Bronchial epithelial cell (primary cell): ENCODE data around the gene MPPE1. TPM values are rescaled to one million over a fixed set of nuclear protein-coding genes. Genes with fewer than 3 reads are reported as not detected.
A peak's percentile ranks its signal among the peaks of the same experiment; 100 is the strongest.

Experiments used
- DNase-seq: peaks from one replicate; pipeline ENCODE4 v3.0.0-alpha.2; 2010; ENCODE audit warnings: low read depth
- FAIRE-seq: peaks from 2 replicates; lab custom pipeline; 2011; peaks lifted over from hg19 to GRCh38; lab: Jason Lieb, UNC
- H3K27me3 ChIP-seq: 2 replicates; pipeline ENCODE4 v1.5.1; 2011; ENCODE audit warnings: low read length; ENCODE audit not compliant: control insufficient read depth, insufficient read depth
- H3K36me3 ChIP-seq: 2 replicates; pipeline ENCODE4 v1.5.1; 2011; ENCODE audit warnings: low read length; ENCODE audit not compliant: control insufficient read depth, insufficient read depth
- H3K4me3 ChIP-seq: 2 replicates; pipeline ENCODE4 v1.5.1; 2011; ENCODE audit warnings: mild to moderate bottlenecking, low read depth, low read length, control low read depth
- CTCF ChIP-seq: IDR thresholded peaks from 2 replicates; pipeline ENCODE4 v1.5.1; 2011; ENCODE audit warnings: mild to moderate bottlenecking, moderate library complexity, low read length, control low read depth, inconsistent platforms; ENCODE audit not compliant: insufficient read depth, severe bottlenecking
- total RNA-seq: library from RNA; depleted of rRNA; stranded (reverse); fragments of >200 nt; gene quantifications from 2 replicates; pipeline ENCODE4 v1.2.1, GENCODE V29; 2014

Gene MPPE1
- total RNA-seq, 1 donor from 2014 or later = 22.1 TPM

- DNase-seq (peak; percentile 88), FAIRE-seq (no peak)
- TF ChIP-seq CTCF = no peak
- H3K36me3 ChIP-seq = no peaks in the 10 kb centered on the region
- peak overlapping the region; percentile 85 for H3K4me3 ChIP-seq
- H3K27me3 ChIP-seq = no peaks in the 10 kb centered on the region
Observed at GRCh38 chr18:11849841-11850634, 58.1 kb downstream of the MPPE1 start.

GRCh38 chr18:11849279-11849678 lies 58.8 kb downstream of the MPPE1 start:
- FAIRE-seq = no peak
- H3K36me3 ChIP-seq = no peaks in the 10 kb centered on the region
- DNase-seq = no peak
- H3K27me3 ChIP-seq = no peaks in the 10 kb centered on the region
- no peak overlapping the region for H3K4me3 ChIP-seq
- no peak for TF ChIP-seq CTCF

GRCh38 chr18:11847811-11848210 lies 60.3 kb downstream of the MPPE1 start:
- no peak overlapping the region for H3K4me3 ChIP-seq
- no peak for DNase-seq
- H3K27me3 ChIP-seq = no peaks in the 10 kb centered on the region
- no peak for TF ChIP-seq CTCF
- FAIRE-seq = no peak
- no peaks in the 10 kb centered on the region for H3K36me3 ChIP-seq

GRCh38 chr18:11845654-11846053 lies 62.5 kb downstream of the MPPE1 start:
- no peak for TF ChIP-seq CTCF
- H3K4me3 ChIP-seq = no peak overlapping the region
- no peaks in the 10 kb centered on the region for H3K27me3 ChIP-seq
- FAIRE-seq = no peak
- no peaks in the 10 kb centered on the region for H3K36me3 ChIP-seq
- no peak for DNase-seq

GRCh38 chr18:11844436-11844835 lies 63.7 kb downstream of the MPPE1 start:
- Histone ChIP-seq H3K36me3 (no peaks in the 10 kb centered on the region), H3K27me3 (no peaks in the 10 kb centered on the region), H3K4me3 (no peak overlapping the region)
- DNase-seq (no peak), FAIRE-seq (no peak)
- no peak for TF ChIP-seq CTCF
